H7 (cell line): ENCODE results near the gene LRGUK. TPM values are rescaled to one million over a fixed set of nuclear protein-coding genes. Genes with fewer than 3 reads are reported as not detected.
A peak's percentile ranks its signal among the peaks of the same experiment; 100 is the strongest.

Source experiments
- DNase-seq: peaks from one replicate; pipeline ENCODE4 v3.0.0; 2012
- H3K27me3 ChIP-seq: 2 replicates; pipeline ENCODE4 v1.6.0; 2011; ENCODE audit warnings: mild to moderate bottlenecking, low read length; ENCODE audit not compliant: control insufficient read depth, insufficient read depth
- H3K36me3 ChIP-seq: replicated peaks from 2 replicates; pipeline ENCODE4 v1.5.1; 2011; ENCODE audit warnings: low read length; ENCODE audit not compliant: control insufficient read depth, insufficient read depth
- H3K4me3 ChIP-seq: 2 replicates; pipeline ENCODE4 v1.5.1; 2011; ENCODE audit warnings: low read depth, mild to moderate bottlenecking, control low read depth, low read length, moderate library complexity; ENCODE audit not compliant: insufficient read depth
- total RNA-seq: library from RNA; depleted of rRNA; stranded (reverse); fragments of >200 nt; shearing (Covaris generic); gene quantifications from 2 replicates; pipeline ENCODE4 v1.2.3, GENCODE V29; 2014

Gene LRGUK
- total RNA-seq, 1 experiment from 2014 or later, result 1.4 TPM

- no peak overlapping the region for H3K4me3 ChIP-seq
- no peak for DNase-seq
Measured at GRCh38 chr7:134108802-134109201, 18.3 kb upstream of the LRGUK start.

GRCh38 chr7:134113655-134114054 lies 13.5 kb upstream of the LRGUK start:
- H3K27me3 ChIP-seq, result no peaks in the 10 kb centered on the region
- H3K4me3 ChIP-seq, result no peak overlapping the region
- no peak for DNase-seq
- H3K36me3 ChIP-seq, result no peaks in the 10 kb centered on the region

More at GRCh38 chr7:134108802-134109201, 18.3 kb upstream of the LRGUK start:
- Histone ChIP-seq H3K36me3 (no peaks in the 10 kb centered on the region), H3K27me3 (no peaks in the 10 kb centered on the region)

- Histone ChIP-seq H3K27me3 (no peaks in the 10 kb centered on the region), H3K4me3 (no peak overlapping the region), H3K36me3 (no peaks in the 10 kb centered on the region)
- no peak for DNase-seq
Measured at GRCh38 chr7:134114992-134115391, 12.1 kb upstream of the LRGUK start.

- H3K27me3 ChIP-seq, result no peaks in the 10 kb centered on the region
- no peak for DNase-seq
- no peaks in the 10 kb centered on the region for H3K36me3 ChIP-seq
- no peak overlapping the region for H3K4me3 ChIP-seq
Measured at GRCh38 chr7:134120405-134120804, 6.7 kb upstream of the LRGUK start.

- Histone ChIP-seq H3K4me3 (no peak overlapping the region), H3K27me3 (no peaks in the 10 kb centered on the region; the same call in 1 of the 2 replicates)
- no peak for DNase-seq
Measured at GRCh38 chr7:134121632-134122139, 5.5 kb upstream of the LRGUK start.

GRCh38 chr7:134122980-134123379 lies 4.2 kb upstream of the LRGUK start:
- DNase-seq, result no peak
- no peaks in the 10 kb centered on the region for H3K36me3 ChIP-seq
- no peaks in the 10 kb centered on the region; the same call in 1 of the 2 replicates for H3K27me3 ChIP-seq
- no peak overlapping the region for H3K4me3 ChIP-seq

More at GRCh38 chr7:134121632-134122139, 5.5 kb upstream of the LRGUK start:
- H3K36me3 ChIP-seq, result no peaks in the 10 kb centered on the region

GRCh38 chr7:134126146-134126545 lies 994 bp upstream of the LRGUK start:
- DNase-seq, result no peak
- Histone ChIP-seq H3K4me3 (no peak overlapping the region), H3K36me3 (no peaks in the 10 kb centered on the region), H3K27me3 (no peaks in the 10 kb centered on the region; the same call in 1 of the 2 replicates)

- no peak for DNase-seq
- peak overlapping the region; percentile 59 for H3K4me3 ChIP-seq
- H3K27me3 ChIP-seq, result no peaks in the 10 kb centered on the region; the same call in 1 of the 2 replicates
- no peaks in the 10 kb centered on the region for H3K36me3 ChIP-seq
Measured at GRCh38 chr7:134126596-134126965, 559 bp upstream of the LRGUK start.

- Histone ChIP-seq H3K36me3 (no peaks in the 10 kb centered on the region), H3K4me3 (no peak overlapping the region), H3K27me3 (no peaks in the 10 kb centered on the region; the same call in 1 of the 2 replicates)
- no peak for DNase-seq
Measured at GRCh38 chr7:134128829-134129228, 1.7 kb downstream of the LRGUK start.

GRCh38 chr7:134129856-134130523 lies 2.9 kb downstream of the LRGUK start:
- H3K4me3 ChIP-seq, result no peak overlapping the region
- no peaks in the 10 kb centered on the region for H3K36me3 ChIP-seq
- H3K27me3 ChIP-seq, result no peaks in the 10 kb centered on the region; the same call in 1 of the 2 replicates
- DNase-seq, result peak; percentile 52

GRCh38 chr7:134134004-134134403 lies 6.9 kb downstream of the LRGUK start:
- no peak for DNase-seq
- Histone ChIP-seq H3K36me3 (no peaks in the 10 kb centered on the region), H3K4me3 (no peak overlapping the region), H3K27me3 (no peaks in the 10 kb centered on the region)

GRCh38 chr7:134140889-134141867 lies 14.0 kb downstream of the LRGUK start:
- DNase-seq, result peak; percentile 75
- Histone ChIP-seq H3K27me3 (no peaks in the 10 kb centered on the region), H3K36me3 (no peaks in the 10 kb centered on the region; the same call in 1 of the 2 replicates), H3K4me3 (no peak overlapping the region)

- Histone ChIP-seq H3K27me3 (no peaks in the 10 kb centered on the region), H3K4me3 (no peak overlapping the region), H3K36me3 (no peaks in the 10 kb centered on the region; the same call in 1 of the 2 replicates)
- DNase-seq, result no peak
Measured at GRCh38 chr7:134141868-134142264, 14.7 kb downstream of the LRGUK start.

GRCh38 chr7:134153493-134154136 lies 26.5 kb downstream of the LRGUK start:
- H3K4me3 ChIP-seq, result no peak overlapping the region
- DNase-seq, result no peak
- H3K36me3 ChIP-seq, result no peaks in the 10 kb centered on the region
- no peaks in the 10 kb centered on the region for H3K27me3 ChIP-seq
